Nephron progenitor cell (in vitro differentiated cells): ENCODE results near the gene DLGAP3.
A peak's percentile ranks its signal among the peaks of the same experiment; 100 is the strongest.

ENCODE experiments used
- DNase-seq: peaks from one replicate; pipeline ENCODE4 v3.0.0; 2021
- H3K27ac Mint-ChIP-seq: 2 replicates; pipeline ENCODE4 v1.8.0; 2021; ENCODE audit warnings: mild to moderate bottlenecking, moderate library complexity, mixed read lengths
- H3K27me3 Mint-ChIP-seq: 2 replicates; pipeline ENCODE4 v1.8.0; 2021; ENCODE audit warnings: mild to moderate bottlenecking, low read depth, mixed read lengths; ENCODE audit not compliant: poor library complexity
- H3K36me3 Mint-ChIP-seq: 2 replicates; pipeline ENCODE4 v1.8.0; 2021; ENCODE audit warnings: low read depth, mixed read lengths
- H3K4me1 Mint-ChIP-seq: 2 replicates; pipeline ENCODE4 v1.8.0; 2021; ENCODE audit warnings: mixed read lengths
- H3K4me3 Mint-ChIP-seq: 2 replicates; pipeline ENCODE4 v1.8.0; 2021; ENCODE audit warnings: mild to moderate bottlenecking, moderate library complexity, mixed read lengths
- H3K9me3 Mint-ChIP-seq: 2 replicates; pipeline ENCODE4 v1.8.0; 2021; ENCODE audit warnings: mild to moderate bottlenecking, moderate library complexity, mixed read lengths
- TF ChIP-seq, protein P1 (sequence below): fragments of 200-600 bp; sonication (generic); IDR thresholded peaks from 2 replicates; pipeline ENCODE4 v1.5.0; 2021; ENCODE audit warnings: antibody characterized with exemption

DLGAP3 gene

GRCh38 chr1:34866762-34867109 is 62.7 kb downstream of the DLGAP3 start:
- Mint-ChIP-seq H3K27me3 (peaks cover 81% of the 10 kb centered on the region), H3K9me3 (no peaks in the 10 kb centered on the region), H3K4me3 (no peak overlapping the region), H3K4me1 (peaks cover 4% of the 10 kb centered on the region), H3K36me3 (no peaks in the 10 kb centered on the region), H3K27ac (no peak overlapping the region)
- TF ChIP-seq, protein P1, sequence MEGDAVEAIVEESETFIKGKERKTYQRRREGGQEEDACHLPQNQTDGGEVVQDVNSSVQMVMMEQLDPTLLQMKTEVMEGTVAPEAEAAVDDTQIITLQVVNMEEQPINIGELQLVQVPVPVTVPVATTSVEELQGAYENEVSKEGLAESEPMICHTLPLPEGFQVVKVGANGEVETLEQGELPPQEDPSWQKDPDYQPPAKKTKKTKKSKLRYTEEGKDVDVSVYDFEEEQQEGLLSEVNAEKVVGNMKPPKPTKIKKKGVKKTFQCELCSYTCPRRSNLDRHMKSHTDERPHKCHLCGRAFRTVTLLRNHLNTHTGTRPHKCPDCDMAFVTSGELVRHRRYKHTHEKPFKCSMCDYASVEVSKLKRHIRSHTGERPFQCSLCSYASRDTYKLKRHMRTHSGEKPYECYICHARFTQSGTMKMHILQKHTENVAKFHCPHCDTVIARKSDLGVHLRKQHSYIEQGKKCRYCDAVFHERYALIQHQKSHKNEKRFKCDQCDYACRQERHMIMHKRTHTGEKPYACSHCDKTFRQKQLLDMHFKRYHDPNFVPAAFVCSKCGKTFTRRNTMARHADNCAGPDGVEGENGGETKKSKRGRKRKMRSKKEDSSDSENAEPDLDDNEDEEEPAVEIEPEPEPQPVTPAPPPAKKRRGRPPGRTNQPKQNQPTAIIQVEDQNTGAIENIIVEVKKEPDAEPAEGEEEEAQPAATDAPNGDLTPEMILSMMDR, result no peak
- DNase-seq, result no peak

- Mint-ChIP-seq H3K9me3 (no peaks in the 10 kb centered on the region), H3K36me3 (no peaks in the 10 kb centered on the region), H3K4me1 (peaks cover 4% of the 10 kb centered on the region), H3K27me3 (peaks cover 81% of the 10 kb centered on the region), H3K27ac (no peak overlapping the region), H3K4me3 (peak overlapping the region; percentile 79)
- peak; percentile 93 for DNase-seq
- TF ChIP-seq, protein P1, result peak; percentile 97
Measured at GRCh38 chr1:34865981-34866761, 63.3 kb downstream of the DLGAP3 start.

- Mint-ChIP-seq H3K27me3 (peaks cover 83% of the 10 kb centered on the region), H3K4me1 (peaks cover 4% of the 10 kb centered on the region), H3K9me3 (no peaks in the 10 kb centered on the region), H3K4me3 (peak overlapping the region; percentile 38), H3K36me3 (no peaks in the 10 kb centered on the region), H3K27ac (no peak overlapping the region)
- TF ChIP-seq, protein P1, result no peak
- DNase-seq, result no peak
Measured at GRCh38 chr1:34865573-34865972, 63.9 kb downstream of the DLGAP3 start.

DNA sequence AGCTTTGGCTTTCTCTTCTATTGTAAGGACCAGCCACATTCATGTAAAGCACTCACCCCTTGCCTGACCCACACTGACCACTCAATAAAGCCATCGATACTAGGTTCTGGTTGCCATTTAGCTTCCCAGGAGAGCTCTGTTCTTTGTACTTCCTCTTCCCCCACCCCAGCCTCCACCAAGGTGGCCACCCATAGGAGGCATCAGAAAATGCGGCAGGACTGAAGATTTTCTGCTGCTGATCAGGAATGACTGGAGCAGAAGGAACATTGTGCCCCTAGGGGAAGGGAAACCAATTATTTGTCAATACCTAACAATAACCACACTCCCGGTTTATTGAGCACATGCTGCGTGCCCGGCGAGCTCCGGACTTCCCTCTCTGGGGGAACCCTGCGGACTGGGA is 64.7 kb downstream of the DLGAP3 start:
- H3K27me3 Mint-ChIP-seq, result peaks cover 78% of the 10 kb centered on the region
- H3K4me1 Mint-ChIP-seq, result peaks cover 4% of the 10 kb centered on the region
- no peak for DNase-seq
- H3K4me3 Mint-ChIP-seq, result peak overlapping the region; percentile 58
- TF ChIP-seq, protein P1, result no peak
- no peaks in the 10 kb centered on the region for H3K9me3 Mint-ChIP-seq
- no peak overlapping the region for H3K27ac Mint-ChIP-seq
- H3K36me3 Mint-ChIP-seq, result no peaks in the 10 kb centered on the region

GRCh38 chr1:34863501-34863900 is 65.9 kb downstream of the DLGAP3 start:
- no peak for DNase-seq
- H3K9me3 Mint-ChIP-seq, result peaks cover 2% of the 10 kb centered on the region
- TF ChIP-seq, protein P1, result no peak
- no peak overlapping the region for H3K4me3 Mint-ChIP-seq
- H3K4me1 Mint-ChIP-seq, result peaks cover 12% of the 10 kb centered on the region
- H3K27me3 Mint-ChIP-seq, result peaks cover 77% of the 10 kb centered on the region
- H3K36me3 Mint-ChIP-seq, result no peaks in the 10 kb centered on the region
- H3K27ac Mint-ChIP-seq, result no peak overlapping the region
